HEK293T (cell line): Measurements from ENCODE around the gene NR6A1.

Experiments
- ARNT ChIP-seq: fragments of 450-650 bp; IDR thresholded peaks from 2 replicates; pipeline ENCODE4 v1.6.1; 2017; ENCODE audit warnings: mild to moderate bottlenecking
- BHLHE40 ChIP-seq: fragments of 450-650 bp; IDR thresholded peaks from 2 replicates; pipeline ENCODE4 v1.6.1; 2016; ENCODE audit warnings: mild to moderate bottlenecking, moderate library complexity, borderline replicate concordance
- CTBP1 ChIP-seq: fragments of 450-650 bp; IDR thresholded peaks from 2 replicates; pipeline ENCODE4 v1.6.1; 2016; ENCODE audit warnings: borderline replicate concordance
- FOXA1 ChIP-seq: fragments of 450-650 bp; IDR thresholded peaks from 2 replicates; pipeline ENCODE4 v1.6.1; 2016; ENCODE audit warnings: mild to moderate bottlenecking
- FOXK2 ChIP-seq: fragments of 450-650 bp; IDR thresholded peaks from 2 replicates; pipeline ENCODE4 v1.6.1; 2016; ENCODE audit warnings: mild to moderate bottlenecking
- FOXM1 ChIP-seq: fragments of 450-650 bp; IDR thresholded peaks from 2 replicates; pipeline ENCODE4 v1.6.1; 2017; ENCODE audit warnings: mild to moderate bottlenecking, borderline replicate concordance
- HDGF ChIP-seq: fragments of 450-650 bp; IDR thresholded peaks from 2 replicates; pipeline ENCODE4 v1.6.1; 2017; ENCODE audit warnings: antibody characterized with exemption, borderline replicate concordance
- L3MBTL2 ChIP-seq: fragments of 450-650 bp; conservative IDR thresholded peaks from 2 replicates; pipeline ENCODE4 v1.6.1; 2016; ENCODE audit warnings: mild to moderate bottlenecking
- LEF1 ChIP-seq: fragments of 450-650 bp; IDR thresholded peaks from 2 replicates; pipeline ENCODE4 v1.6.1; 2017; ENCODE audit warnings: mild to moderate bottlenecking, borderline replicate concordance
- NFRKB ChIP-seq: fragments of 450-650 bp; IDR thresholded peaks from 2 replicates; pipeline ENCODE4 v1.6.1; 2016; ENCODE audit warnings: mild to moderate bottlenecking, moderate library complexity
- SP1 ChIP-seq: fragments of 450-650 bp; IDR thresholded peaks from 2 replicates; pipeline ENCODE4 v1.6.1; 2017
- SUZ12 ChIP-seq: fragments of 450-650 bp; IDR thresholded peaks from 2 replicates; pipeline ENCODE4 v1.6.1; 2016; ENCODE audit warnings: mild to moderate bottlenecking
- TARDBP ChIP-seq: fragments of 450-650 bp; IDR thresholded peaks from 2 replicates; pipeline ENCODE4 v1.6.1; 2016
- ZNF384 ChIP-seq: fragments of 450-650 bp; IDR thresholded peaks from 2 replicates; pipeline ENCODE4 v1.6.1; 2016

DNA sequence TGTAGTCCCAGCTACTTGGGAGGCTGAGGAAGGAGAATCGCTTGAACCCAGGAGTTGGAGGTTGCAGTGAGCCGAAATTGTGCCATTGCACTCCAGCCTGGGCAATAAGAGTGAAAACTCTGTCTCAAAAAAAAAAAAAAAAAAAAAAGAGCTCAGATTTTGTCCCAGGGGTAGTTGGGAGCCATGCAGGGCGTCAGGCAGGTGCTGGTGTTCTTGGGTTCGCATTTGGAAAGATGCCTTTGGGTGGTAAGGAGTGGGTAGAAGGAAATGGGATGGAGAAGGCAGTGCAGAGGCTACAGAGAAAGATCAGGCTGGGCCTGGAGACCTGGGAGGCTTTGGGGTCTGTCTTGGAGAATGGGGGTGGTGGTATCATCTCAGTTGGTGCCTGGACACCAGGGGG is 297.0 kb downstream of the NR6A1 start:
- TF ChIP-seq BHLHE40 (no peak), L3MBTL2 (no peak), HDGF (no peak), NFRKB (no peak), FOXA1 (no peak), FOXM1 (no peak), FOXK2 (no peak), LEF1 (no peak), ZNF384 (no peak), TARDBP (no peak), SP1 (no peak), SUZ12 (no peak), CTBP1 (no peak), ARNT (no peak)
